ENCODE measurements around the gene GTSF1L. TPM values are rescaled to one million over a fixed set of nuclear protein-coding genes. Genes with fewer than 3 reads are reported as not detected.

The GTSF1L gene
- total RNA-seq, 1 donor = not detected

DNA sequence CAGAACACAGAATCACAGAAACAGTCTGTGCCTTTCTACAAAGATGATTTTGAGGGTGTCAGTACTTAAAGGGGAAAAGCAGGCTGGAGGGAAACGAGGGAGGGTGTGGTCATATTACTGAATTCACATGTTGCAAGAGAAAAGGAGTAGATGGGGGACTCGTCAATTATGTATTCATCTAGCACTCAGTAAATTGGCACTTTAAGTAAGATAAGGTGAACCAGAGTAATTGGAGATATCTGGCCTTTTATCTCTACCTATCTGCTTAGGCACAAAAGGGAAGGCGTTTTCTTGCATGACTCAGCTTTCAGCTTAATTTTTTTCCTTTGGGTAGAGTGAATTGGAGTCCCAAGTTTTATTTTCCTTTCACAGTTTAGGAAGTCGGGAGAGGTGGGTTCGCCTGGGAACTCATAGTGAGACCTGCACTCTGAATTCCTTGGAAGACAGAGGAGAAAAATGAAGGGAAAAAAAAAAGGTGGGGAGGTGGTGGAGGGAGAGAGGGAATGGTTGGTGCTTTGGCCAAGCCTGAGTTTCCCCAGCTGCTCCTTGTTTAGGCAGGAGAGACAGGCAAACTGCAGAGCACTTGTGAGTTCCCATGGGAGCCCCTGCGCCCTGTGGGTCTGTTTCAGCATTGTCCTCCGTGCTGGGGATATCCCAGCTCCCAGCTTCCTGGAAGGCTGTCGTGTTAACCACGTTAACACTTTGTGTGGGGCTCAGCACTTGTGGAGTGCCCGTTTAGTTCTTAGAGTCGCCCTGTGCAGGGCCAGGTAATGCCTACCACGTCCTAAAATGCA is 19.7 kb upstream of the GTSF1L start:
- DNase-seq (ENCODE audit: low read depth in 2 of 3, low spot score in 2 of 3) = no peak

GRCh38 chr20:43744966-43745730 is 18.3 kb upstream of the GTSF1L start:
- DNase-seq (ENCODE audit: low read depth in 2 of 3, low spot score in 2 of 3) = peak in 1 of 3 donors; percentile 23

DNA sequence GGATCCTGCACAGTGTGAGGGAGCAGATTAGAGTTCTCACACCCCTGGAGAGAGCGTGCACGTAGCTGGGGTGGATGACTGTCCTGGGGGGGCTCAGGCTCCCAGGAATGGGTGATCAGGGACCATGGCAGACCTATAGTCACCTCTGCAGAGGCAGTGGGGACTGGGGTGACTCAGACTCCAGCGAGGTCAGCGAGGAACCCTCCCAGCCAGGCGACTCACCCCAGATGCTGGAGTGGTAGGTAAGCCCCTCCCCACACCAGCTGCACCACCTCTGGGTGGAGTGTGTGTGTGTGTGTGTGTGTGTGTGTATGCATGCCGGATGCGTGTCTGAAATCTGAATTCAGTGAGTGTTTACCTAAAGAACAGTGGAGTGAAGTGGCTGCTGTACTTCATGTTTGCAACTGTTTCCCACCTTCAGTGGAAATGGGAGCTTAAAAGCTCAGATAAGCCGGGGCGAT is 17.4 kb upstream of the GTSF1L start:
- no peak for DNase-seq (ENCODE audit: low read depth in 2 of 3, low spot score in 2 of 3)

- no peak for DNase-seq (ENCODE audit: low read depth in 2 of 3, low spot score in 2 of 3)
Measured at GRCh38 chr20:43740642-43741041, 13.8 kb upstream of the GTSF1L start.

DNA sequence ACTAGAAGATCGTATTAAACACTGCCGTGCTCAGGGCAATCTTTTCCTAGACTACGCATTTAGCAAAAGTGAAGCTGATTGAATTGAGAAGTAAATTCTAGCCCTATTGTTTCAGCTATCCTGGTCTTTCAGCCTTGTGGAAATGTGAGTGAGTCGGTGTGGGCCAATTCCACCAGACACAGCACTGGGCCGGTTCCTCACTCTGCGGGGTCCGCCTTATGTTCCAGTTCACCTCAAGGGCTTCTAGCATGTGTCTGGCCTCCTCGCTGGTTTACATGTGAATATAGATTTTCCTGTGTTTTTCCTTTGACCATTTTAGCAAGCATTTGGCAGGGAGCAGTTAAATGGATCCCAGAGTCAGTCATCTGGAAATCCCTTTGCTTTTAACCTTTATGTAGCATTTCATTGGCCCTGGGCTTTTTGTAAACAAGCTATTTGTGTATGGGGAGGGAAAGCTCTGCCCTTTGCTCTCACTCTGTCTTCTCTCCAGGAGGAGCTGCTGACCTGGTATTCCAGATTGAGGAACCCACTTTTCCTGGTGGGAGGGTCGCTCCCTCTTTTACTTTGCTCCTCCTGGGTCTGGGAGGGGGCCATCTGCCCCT is 12.4 kb upstream of the GTSF1L start:
- DNase-seq (ENCODE audit: low read depth in 2 of 3, low spot score in 2 of 3) = no peak

- no peak for DNase-seq (ENCODE audit: low read depth in 2 of 3, low spot score in 2 of 3)
Measured at GRCh38 chr20:43737925-43738324, 11.1 kb upstream of the GTSF1L start.

DNA sequence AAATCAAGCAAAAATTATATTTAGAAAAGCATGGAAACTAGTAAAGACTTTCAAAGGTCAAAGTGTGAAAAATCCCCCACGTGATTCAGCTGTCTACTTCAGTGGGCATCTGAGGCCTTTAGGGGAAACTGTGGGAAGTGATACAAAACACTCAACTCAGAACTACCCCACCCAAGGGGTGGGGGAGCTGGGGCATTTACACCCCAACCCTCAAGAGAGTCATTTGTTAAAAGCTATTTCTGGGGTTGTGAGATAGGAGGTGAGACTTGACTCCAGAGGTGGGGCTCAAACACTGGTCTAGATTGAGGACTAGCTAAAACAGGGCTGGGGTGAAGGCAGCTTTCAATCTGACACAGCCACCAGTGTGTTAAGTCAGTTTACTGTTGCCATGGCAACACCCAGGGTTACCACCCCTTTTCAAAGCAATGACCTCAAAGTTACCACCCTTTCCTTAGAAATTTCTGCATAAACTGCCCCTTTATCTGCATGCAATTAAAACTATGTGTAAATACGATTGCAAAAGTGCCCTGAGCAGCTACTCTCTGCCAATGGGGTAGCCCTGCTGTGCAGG is 9.9 kb upstream of the GTSF1L start:
- DNase-seq (ENCODE audit: low read depth in 2 of 3, low spot score in 2 of 3) = no peak

DNA sequence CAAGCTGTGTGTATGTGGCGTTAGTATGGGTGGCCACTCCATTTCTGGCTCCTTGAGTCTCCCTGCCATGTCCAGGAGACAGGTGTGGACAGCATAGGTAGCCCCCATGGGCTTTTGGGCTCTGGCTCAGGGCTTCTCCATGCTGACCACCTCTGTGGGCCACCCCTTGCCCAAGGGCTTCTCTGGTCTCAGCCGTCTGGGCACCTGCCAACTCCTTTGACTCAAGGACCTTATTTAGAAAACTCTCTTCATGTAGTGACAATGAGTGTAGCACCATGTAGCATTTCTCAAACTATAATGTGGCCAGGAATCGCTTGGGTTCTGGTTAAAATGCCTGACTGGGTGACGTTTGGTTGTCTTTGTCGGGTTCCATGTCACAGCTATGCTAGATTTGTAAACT is 5.1 kb upstream of the GTSF1L start:
- DNase-seq (ENCODE audit: low read depth in 2 of 3, low spot score in 2 of 3) = no peak

DNA sequence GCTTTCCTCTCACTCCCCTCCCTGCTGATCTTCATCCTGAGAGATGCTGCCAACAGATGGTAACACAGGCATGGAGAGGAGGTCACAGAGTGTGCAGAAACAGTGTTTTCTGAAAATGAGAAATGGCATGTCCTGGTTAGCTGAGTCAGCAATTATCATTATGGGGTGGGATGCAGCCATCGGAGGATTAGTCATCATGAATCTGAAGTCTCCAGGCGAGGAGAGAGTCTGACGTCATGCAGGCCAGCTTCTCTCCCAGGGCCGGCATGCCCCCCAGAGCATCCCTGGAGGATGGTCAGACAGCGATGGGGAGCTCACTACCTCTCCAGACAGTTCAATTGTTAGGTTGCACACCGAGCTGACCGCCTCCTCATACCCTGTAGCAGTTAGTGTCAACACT is 4.7 kb upstream of the GTSF1L start:
- no peak for DNase-seq (ENCODE audit: low read depth in 2 of 3, low spot score in 2 of 3)

DNA sequence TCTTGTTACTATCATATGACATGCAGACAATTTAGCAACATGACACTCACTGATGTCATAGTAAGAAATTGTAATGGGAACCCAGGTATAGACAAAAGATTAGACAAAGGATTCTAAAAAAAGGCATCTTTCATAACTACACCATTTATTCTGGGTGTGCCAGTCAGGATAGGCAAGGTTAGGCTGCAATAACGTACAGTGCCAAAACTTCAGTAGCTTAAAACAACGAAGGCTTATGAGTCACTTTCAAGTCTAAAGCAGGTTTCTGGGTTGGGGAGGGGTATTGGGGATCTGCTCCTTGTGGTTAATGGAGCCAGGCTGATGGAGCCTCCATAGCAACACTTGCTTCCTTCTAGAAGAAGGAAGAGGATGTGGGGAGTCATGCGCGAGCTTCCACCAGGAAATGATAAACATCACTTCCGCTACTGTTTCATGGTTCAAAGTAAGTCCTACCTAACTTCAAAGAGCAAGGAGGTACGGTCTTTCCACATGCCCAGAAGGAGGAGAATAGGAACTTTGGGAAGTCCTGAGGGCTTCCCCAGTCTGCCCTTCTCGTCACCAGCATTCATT is 2.0 kb upstream of the GTSF1L start:
- no peak for DNase-seq (ENCODE audit: low read depth in 2 of 3, low spot score in 2 of 3)

DNA sequence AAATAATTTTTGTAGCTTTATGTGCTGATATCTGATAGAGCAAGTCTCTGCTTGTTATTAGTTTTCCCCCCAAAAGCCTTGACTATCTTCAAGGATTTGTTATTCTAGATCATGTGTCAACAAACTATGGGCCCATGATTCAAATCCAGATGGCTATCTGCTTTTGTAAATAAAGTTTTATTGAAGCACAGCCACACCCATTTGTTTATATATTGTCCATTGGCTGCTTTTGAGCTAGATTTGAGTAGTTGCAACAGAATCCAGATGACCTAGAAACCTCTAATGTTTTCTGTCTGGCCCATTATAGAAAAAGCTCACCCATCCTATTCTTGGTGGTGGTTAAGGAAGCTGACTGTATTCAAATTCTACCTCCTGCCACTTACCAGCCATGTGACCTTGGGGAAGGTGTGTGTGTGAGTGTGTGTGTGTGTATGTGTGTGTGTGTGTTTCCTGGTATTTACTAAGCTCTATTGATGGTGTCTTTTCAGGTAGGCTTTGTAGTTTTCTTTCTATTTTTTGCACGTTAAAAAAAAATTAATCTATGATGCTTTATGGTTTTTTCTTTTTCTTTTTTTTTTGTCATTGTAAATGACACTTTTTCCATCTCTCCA is 1.3 kb upstream of the GTSF1L start:
- no peak for DNase-seq (ENCODE audit: low read depth in 2 of 3, low spot score in 2 of 3)

DNA sequence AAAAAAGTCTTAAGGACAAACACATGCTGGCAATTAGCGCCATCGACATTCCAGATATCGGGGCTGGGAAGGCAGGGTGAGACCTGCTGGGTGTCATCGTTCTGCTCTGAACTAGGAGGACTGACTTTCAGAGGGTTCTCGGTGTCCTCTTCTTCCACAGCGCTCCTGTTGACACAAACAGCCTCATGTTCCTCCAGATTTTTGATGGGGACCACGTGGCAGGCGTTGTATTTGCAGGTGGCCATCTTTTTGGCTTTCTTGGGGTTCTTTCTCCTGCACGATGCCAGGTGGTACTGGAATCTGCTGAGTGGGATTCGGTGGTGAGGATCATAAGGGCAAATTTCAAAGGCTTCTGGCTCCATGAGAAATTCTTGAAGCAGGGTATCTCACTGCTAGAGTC is 469 bp downstream of the GTSF1L start:
- no peak for DNase-seq (ENCODE audit: low read depth in 2 of 3, low spot score in 2 of 3)

- DNase-seq (ENCODE audit: low read depth in 2 of 3, low spot score in 2 of 3) = no peak
Measured at GRCh38 chr20:43725666-43726065, 1.1 kb downstream of the GTSF1L start.

- DNase-seq (ENCODE audit: low read depth in 2 of 3, low spot score in 2 of 3) = no peak
Measured at GRCh38 chr20:43724383-43724782, 2.4 kb downstream of the GTSF1L start.

DNA sequence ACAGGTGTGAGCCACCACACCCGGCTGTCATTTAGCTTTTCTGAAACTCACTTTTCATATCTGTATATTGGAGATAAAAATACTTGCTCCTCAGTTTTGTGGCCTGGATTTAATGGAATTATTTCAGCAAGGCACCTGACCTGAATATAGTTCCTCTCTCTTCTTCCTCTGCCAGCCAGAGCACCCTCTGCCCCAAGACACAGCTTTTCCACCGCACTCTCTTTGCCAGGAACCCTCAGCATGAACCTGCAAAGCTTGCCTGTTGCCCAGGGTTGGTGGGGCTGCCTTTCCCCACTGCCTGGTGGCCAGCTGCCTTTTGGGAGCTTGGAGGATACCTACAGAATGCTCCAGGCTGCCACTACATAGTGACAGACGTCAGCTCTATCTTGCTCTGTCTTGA is 3.1 kb downstream of the GTSF1L start:
- DNase-seq (ENCODE audit: low read depth in 2 of 3, low spot score in 2 of 3) = no peak

DNA sequence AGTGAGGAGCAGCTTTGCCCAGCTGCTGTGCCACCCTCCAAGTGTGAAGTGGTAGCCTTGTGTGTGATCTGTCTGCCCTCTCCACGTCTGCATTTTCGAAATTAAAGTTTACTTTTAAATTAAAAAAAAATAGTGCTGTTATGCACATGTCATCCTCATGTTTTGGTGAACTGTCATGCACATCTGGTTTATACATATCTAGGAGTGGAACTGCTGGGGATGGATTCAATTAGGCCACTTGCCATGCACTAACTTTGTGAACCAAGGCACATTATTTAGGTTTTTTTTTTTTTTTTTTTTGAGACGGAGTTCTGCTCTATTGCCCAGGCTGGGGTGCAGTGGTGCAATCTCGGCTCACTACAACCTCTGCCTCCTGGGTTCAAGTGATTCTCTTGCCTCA is 3.6 kb downstream of the GTSF1L start:
- DNase-seq (ENCODE audit: low read depth in 2 of 3, low spot score in 2 of 3) = no peak

DNA sequence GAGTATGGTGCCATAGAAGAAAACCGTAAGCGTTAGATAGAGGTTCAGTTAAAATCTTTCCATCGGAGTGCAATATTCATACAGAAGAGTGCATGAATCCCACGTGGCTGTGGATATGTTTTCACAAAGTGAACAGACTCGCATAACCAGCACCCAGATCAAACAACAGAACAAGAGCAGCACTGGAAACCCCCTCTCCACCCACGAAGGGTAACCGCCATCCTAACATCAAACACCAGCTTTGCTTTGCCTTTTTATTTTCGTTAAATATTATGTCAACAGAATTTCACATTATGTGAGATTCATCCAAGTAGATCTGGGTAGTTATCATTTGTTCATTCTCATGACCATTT is 4.7 kb downstream of the GTSF1L start:
- peak in 1 of 3 donors; percentile 46 for DNase-seq (ENCODE audit: low read depth in 2 of 3, low spot score in 2 of 3)

DNA sequence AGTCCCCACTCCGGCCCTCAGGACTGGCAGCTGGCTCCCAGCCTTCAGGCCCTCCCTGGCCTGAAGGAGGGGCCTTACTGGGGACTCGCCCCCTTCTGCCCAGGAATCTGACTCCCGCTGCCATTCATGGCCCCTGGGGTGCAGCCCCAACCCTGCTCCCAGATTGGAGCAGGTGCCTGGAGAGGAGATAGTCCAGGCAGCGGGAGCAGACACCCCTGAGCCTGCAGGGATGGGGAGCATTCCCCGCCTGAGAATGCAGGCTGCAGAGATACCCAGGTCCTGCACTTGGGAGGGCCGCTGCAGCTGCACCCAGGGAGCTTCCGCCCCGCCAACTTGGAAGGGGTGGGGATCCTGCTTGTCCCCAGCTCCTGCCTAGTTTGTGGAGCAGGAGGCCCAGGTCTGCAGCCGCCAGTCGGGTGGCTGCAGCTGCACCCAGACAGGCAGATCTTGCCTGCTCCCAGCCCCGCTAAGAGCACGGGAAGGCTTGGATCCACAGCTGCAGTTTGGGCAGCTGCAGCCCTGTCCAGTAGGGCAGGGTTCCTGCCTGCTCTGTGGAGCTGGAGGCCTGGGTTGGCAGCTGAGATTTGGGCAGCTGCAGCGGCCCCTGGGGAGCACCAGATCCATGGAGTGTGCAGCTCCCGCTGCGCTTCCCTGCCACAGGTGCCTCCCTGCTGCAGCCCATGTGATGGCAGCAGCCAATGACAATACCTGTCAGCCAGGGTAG is 5.2 kb downstream of the GTSF1L start:
- no peak for DNase-seq (ENCODE audit: low read depth in 2 of 3, low spot score in 2 of 3)

- no peak for DNase-seq (ENCODE audit: low read depth in 2 of 3, low spot score in 2 of 3)
Measured at GRCh38 chr20:43721097-43721428, 5.7 kb downstream of the GTSF1L start.

DNA sequence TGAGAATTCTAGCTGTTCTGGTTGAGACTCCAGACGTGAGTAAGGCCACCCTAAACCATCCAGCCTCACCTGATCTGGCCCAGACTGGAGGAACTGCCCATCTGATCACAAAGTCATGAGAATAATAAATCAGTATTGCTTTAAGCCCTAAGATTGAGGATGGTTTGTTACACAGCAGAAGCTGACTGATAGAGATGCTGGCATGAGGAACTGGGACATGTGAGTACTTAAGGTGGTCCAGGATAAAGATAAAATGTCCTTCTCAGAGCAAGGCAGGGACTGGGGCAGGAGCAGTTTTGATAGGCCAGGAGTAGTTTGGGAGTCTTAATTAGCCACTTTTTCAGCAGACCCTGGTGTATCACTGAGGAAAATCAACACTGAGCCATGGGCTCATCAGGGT is 6.8 kb downstream of the GTSF1L start:
- DNase-seq (ENCODE audit: low read depth in 2 of 3, low spot score in 2 of 3) = no peak
